Measurements from ENCODE around the gene C1QTNF9. TPM values are rescaled to one million over a fixed set of nuclear protein-coding genes. Genes with fewer than 3 reads are reported as not detected.

Gene C1QTNF9
- total and polyA plus RNA-seq, 2 donors (not counting 1 experiment from before 2014, with no cell fraction given): not detected

DNA sequence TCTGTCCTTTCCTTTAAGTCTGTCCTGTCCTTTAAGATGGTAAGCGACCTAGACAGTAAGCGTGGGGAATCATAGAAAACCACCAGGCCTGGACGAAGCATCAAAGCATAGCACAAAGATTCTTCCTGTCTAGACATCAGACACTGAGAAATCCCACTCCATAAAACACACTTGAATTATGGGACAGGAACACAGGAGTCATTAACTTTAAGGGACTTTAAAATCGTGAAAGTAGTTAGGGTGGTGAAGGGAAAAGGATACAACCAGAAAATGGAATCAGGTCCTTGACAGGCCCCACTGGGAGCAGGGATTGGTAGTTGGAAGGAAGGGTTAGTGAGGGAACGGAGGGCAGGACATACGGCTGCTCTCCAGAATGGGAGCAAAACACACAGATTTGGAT is 31.6 kb upstream of the C1QTNF9 start:
- H3K9ac ChIP-seq (ENCODE audit: low read length): no peak overlapping the region
- H3K36me3 ChIP-seq (replicated peaks in 1 of 2; ENCODE audit: control extremely low read depth in 1 of 2, control insufficient read depth in 1 of 2, extremely low read depth in 1 of 2, insufficient read depth in 2 of 2, low read length in 1 of 2): no peaks in the 10 kb centered on the region
- no peaks in the 10 kb centered on the region for H3K27me3 ChIP-seq (replicated peaks in 1 of 4; ENCODE audit: control extremely low read depth in 1 of 4, control insufficient read depth in 3 of 4, insufficient read depth in 4 of 4, low read length in 3 of 4)
- no peak overlapping the region for H3K27ac ChIP-seq (ENCODE audit: low read length in 2 of 2)
- CTCF ChIA-PET: interaction anchor here (1.2 kb wide), 1 partner anchor 49 kb away, joined by 3 read pairs; no protein-coding TSS in a partner anchor
- no peak overlapping the region for H2AFZ ChIP-seq (ENCODE audit: insufficient read depth, low read depth, low read length, poor library complexity, severe bottlenecking)
- WGBS (ENCODE audit: insufficient coverage): 82% methylated on average over 3 of the region's 6 CpGs
- peaks cover 12% of the 10 kb centered on the region for H3K79me2 ChIP-seq (ENCODE audit: control insufficient read depth, insufficient read depth, low read length)
- H3K27me3 Mint-ChIP-seq: no peaks in the 10 kb centered on the region
- H3K4me3 ChIP-seq (ENCODE audit: control extremely low read depth in 1 of 5, extremely low read depth in 1 of 5, insufficient read depth in 1 of 5, low read depth in 2 of 5, low read length in 4 of 5): no peak overlapping the region
- no peak overlapping the region for H3K4me3 Mint-ChIP-seq
- intact Hi-C loops (cut with micrococcal nuclease): loop anchor here (10.0 kb wide), 2 partner anchors 1007 to 1977 kb away; partner anchors contain the start of genes CDK8 and MTMR6
- H3K4me1 Mint-ChIP-seq: peaks cover 53% of the 10 kb centered on the region
- ATAC-seq (ENCODE audit: low read depth): no peak
- peak overlapping the region; percentile 67 for H3K27ac Mint-ChIP-seq
- DNase-seq: no peak
- peaks cover 40 to 55% of the 10 kb centered on the region in 2 donors for H3K4me1 ChIP-seq (ENCODE audit: control insufficient read depth in 2 of 2, insufficient read depth in 2 of 2, low read length in 2 of 2)
- POLR2A ChIA-PET: no interaction called here
- no peaks in the 10 kb centered on the region for H3K9me3 Mint-ChIP-seq (ENCODE audit: insufficient read depth)
- H3K9me3 ChIP-seq (ENCODE audit: control extremely low read depth in 1 of 3, control insufficient read depth in 2 of 3, insufficient read depth in 1 of 3, low read length in 2 of 3): no peaks in the 10 kb centered on the region
- no peaks in the 10 kb centered on the region for H4K20me1 ChIP-seq (ENCODE audit: control insufficient read depth, insufficient read depth, low read length, poor library complexity, severe bottlenecking)
- H3K4me2 ChIP-seq (replicated peaks; ENCODE audit: low read depth, low read length, poor library complexity, severe bottlenecking): no peak overlapping the region
- TF ChIP-seq, protein P1, sequence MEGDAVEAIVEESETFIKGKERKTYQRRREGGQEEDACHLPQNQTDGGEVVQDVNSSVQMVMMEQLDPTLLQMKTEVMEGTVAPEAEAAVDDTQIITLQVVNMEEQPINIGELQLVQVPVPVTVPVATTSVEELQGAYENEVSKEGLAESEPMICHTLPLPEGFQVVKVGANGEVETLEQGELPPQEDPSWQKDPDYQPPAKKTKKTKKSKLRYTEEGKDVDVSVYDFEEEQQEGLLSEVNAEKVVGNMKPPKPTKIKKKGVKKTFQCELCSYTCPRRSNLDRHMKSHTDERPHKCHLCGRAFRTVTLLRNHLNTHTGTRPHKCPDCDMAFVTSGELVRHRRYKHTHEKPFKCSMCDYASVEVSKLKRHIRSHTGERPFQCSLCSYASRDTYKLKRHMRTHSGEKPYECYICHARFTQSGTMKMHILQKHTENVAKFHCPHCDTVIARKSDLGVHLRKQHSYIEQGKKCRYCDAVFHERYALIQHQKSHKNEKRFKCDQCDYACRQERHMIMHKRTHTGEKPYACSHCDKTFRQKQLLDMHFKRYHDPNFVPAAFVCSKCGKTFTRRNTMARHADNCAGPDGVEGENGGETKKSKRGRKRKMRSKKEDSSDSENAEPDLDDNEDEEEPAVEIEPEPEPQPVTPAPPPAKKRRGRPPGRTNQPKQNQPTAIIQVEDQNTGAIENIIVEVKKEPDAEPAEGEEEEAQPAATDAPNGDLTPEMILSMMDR (IDR thresholded peaks at IDR 0.05): no peak
- no peak for TF ChIP-seq EZH2 (IDR thresholded peaks at IDR 0.05; ENCODE audit: borderline replicate concordance, insufficient read depth, low read depth, low read length, poor library complexity, severe bottlenecking)

DNA sequence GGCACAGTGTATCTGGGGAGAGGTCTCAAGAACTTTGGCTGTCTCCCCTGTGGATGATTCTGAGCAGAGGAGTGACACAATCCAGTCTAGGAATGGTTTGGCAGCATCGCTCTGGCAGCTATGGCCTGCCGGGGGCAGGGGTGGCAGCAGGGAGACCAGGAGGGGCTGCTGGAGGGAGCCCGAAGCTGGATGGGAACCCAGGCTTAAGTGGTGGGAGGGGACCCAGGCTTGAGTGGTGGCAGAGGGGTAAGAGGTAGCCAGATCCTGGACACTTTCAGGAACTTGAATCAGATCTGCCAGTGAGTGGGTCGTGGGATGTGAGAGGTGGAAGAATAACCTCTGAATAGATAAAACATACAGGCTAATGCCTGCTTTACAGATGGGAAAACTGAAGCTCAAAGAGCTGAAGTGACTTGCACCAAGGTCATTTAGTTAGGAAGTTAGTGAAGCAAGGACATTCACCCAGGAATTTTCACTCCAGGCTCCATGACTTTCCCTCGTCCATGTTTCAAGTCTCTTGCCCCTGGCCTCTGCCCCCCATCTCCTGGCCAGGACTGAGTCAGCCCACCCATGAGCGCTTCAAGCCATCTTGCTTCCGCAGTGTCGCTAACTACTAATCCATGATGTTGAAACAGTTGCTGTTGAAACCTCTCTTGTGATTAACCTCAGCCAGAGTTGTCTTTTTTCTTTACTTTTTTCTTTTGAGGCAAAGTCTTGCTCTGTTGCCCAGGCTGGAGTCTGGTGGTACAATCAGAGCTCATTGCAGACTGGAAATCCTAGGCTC is 29.9 kb upstream of the C1QTNF9 start:
- H3K4me2 ChIP-seq (replicated peaks; ENCODE audit: low read depth, low read length, poor library complexity, severe bottlenecking): no peak overlapping the region
- POLR2A ChIA-PET: no interaction called here
- peaks cover 14% of the 10 kb centered on the region for H3K79me2 ChIP-seq (ENCODE audit: control insufficient read depth, insufficient read depth, low read length)
- no peak overlapping the region for H3K4me3 ChIP-seq (ENCODE audit: control extremely low read depth in 1 of 5, extremely low read depth in 1 of 5, insufficient read depth in 1 of 5, low read depth in 2 of 5, low read length in 4 of 5)
- DNase-seq (no peak), ATAC-seq (ENCODE audit: low read depth) (no peak)
- no peaks in the 10 kb centered on the region for H4K20me1 ChIP-seq (ENCODE audit: control insufficient read depth, insufficient read depth, low read length, poor library complexity, severe bottlenecking)
- no peaks in the 10 kb centered on the region for H3K36me3 ChIP-seq (replicated peaks in 1 of 2; ENCODE audit: control extremely low read depth in 1 of 2, control insufficient read depth in 1 of 2, extremely low read depth in 1 of 2, insufficient read depth in 2 of 2, low read length in 1 of 2)
- H3K27me3 ChIP-seq (replicated peaks in 1 of 4; ENCODE audit: control extremely low read depth in 1 of 4, control insufficient read depth in 3 of 4, insufficient read depth in 4 of 4, low read length in 3 of 4): no peaks in the 10 kb centered on the region
- Mint-ChIP-seq H3K9me3 (ENCODE audit: insufficient read depth) (no peaks in the 10 kb centered on the region), H3K4me3 (no peak overlapping the region), H3K27me3 (no peaks in the 10 kb centered on the region), H3K27ac (peak overlapping the region; percentile 34), H3K4me1 (peaks cover 36% of the 10 kb centered on the region)
- no peak overlapping the region for H3K27ac ChIP-seq (ENCODE audit: low read length in 2 of 2)
- 100% methylated on average over 8 of the region's 8 CpGs for WGBS (ENCODE audit: insufficient coverage)
- intact Hi-C loops (cut with micrococcal nuclease): loop anchor here (10.0 kb wide), 2 partner anchors 1005 to 1975 kb away; partner anchors contain the start of genes CDK8 and MTMR6
- CTCF ChIA-PET: no interaction called here
- H3K9me3 ChIP-seq (ENCODE audit: control extremely low read depth in 1 of 3, control insufficient read depth in 2 of 3, insufficient read depth in 1 of 3, low read length in 2 of 3): no peaks in the 10 kb centered on the region
- H3K9ac ChIP-seq (ENCODE audit: low read length): no peak overlapping the region
- H3K4me1 ChIP-seq (ENCODE audit: control insufficient read depth in 2 of 2, insufficient read depth in 2 of 2, low read length in 2 of 2): peaks cover 30 to 40% of the 10 kb centered on the region in 2 donors
- no peak overlapping the region for H2AFZ ChIP-seq (ENCODE audit: insufficient read depth, low read depth, low read length, poor library complexity, severe bottlenecking)
- TF ChIP-seq, protein P1 (IDR thresholded peaks at IDR 0.05): no peak
- TF ChIP-seq EZH2 (IDR thresholded peaks at IDR 0.05; ENCODE audit: borderline replicate concordance, insufficient read depth, low read depth, low read length, poor library complexity, severe bottlenecking): no peak
